HG03342 (cell line): ENCODE measurements around the gene FYN.

Experiments
- ATAC-seq: cut with Tn5 transposase; IDR thresholded peaks from one replicate; pipeline ENCODE4 v1.9.1; 2021; ENCODE audit warnings: mild to moderate bottlenecking, moderate library complexity; ENCODE audit not compliant: unreplicated experiment

FYN gene

DNA sequence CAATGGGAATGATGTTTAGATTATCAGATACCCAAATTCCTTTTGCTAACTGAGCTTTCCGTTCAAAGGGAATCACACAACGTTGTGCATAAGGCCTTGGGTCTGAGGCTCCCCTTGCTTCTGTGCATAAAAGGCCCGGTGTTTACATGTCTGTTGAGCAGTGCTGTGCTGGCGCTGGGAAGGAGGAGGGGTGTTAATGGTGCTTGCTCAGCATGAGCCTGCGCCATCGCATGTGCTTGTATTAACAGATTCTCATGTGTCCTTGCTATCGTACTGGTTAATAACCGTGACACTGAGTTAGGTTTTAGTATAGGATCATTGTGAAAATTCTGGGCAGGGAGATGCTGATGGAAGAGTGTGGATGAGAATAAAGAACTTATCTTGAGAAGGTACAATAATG is 205.3 kb downstream of the FYN start:
- no peak for ATAC-seq

DNA sequence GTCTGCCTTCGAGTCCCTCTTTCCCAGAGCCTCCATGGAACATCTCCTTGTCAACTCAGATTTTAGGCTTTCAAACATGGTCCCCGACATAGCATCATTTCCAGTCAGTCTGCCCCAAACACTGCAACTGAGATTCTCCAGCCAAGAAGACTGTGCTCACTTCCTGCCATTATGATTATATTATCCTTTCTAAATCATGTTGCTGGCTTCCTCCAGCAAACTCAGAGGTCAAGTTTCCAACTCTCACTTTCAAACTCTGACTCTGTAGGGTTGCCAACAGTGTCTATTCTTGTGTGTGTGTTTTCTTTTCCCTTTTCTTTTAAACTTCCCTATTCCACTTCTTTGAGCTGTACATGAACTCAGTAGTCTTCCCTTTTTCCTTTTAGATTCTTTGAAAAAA is 206.4 kb downstream of the FYN start:
- ATAC-seq = no peak

DNA sequence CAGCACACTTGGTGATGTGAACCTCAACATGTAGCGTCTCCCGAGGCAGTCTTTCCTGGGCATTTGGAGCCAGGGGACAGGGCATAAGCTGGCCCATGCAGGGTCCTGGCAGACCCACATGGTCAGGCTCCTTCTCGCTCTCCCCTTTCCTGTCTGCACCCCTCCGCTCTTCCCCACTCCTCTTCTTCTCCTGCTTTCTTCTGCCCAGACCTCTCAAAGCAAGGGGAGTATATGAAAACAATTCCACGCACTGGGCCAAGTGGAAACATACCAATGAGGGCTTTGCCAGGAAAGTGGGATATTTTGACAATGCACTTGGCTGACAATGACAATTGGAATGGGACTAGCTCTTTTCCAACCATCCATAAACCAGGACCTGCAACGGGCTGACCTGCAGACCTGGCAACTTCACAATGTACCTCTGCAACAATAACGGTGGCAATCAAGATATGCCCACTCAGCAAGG is 208.7 kb downstream of the FYN start:
- no peak for ATAC-seq

DNA sequence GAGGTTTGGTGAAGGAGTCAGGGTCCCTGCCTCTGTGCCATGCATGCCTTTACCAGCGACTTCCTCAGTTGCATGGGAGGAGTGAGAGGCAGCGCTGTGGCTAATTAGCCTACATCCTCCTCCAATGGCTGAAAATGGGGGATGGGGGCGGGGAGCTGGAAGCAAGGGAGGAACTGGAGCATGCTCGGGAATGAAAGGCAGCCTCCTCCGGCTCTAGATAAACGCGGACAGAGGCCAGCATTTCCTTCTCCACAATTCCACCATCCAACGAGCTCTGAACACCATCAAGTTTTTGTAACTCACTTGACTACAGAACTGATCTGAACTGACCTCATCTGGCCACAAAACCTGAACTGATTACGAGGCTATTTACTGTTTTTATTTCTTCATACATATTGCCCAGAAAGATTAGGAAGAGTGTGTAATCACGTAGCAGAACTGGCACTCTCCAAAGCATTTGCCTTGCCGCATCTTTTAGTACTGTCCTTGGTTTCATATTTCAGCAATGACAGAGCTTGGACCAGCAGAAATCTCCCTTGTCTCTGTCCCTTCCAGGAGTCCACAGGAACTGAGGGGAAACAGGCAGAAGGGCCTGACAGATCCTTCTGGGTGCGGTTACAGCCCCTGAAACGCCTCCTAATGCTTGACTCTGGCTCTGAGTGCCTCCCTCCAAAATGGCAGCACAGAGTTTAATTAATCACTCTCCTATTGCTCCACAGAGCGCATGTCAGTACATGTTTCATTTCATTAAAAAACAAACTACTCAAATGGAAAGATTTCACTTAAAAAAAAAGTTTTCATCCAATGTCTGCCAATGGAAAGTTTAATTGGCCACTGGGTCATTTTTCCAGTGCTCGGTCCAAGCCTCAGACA is 209.3 kb downstream of the FYN start:
- no peak for ATAC-seq

DNA sequence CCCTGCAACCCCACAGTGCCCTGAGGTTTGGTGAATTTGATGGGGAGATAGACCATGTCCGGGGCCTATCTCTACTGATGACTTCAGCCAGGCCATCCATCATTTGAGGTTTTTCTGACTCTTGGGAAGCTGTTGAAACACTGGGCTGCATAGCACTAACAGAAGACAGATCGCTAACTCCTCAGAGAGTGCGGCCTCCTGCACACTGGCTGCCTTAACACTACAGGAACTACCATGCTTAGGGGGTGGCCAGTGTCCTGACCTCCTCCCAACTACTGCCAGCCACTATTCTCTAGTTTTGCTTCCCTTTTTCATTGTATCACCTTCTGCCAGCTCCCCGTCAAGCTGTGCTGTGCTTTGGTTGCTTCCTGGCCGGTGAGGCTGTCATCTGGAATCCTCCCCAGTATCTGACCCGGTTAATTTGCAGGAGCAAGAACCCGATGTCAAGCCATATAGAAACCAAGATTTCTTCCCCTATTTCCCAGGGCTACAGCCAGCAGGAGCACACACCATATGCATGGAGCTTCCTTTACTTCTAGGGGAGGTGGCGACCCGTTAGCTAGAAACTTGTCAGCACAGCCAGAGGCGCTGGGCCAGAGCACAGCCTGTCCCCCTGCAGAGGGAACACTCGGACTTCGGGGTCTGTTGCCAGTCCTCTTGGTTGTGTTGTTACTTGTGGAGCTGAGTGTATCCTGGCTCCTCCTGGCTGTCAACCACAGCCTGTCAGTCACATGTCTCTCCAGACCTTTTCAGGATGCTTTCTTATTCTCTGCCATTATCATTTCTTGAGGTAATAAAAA is 210.3 kb downstream of the FYN start:
- ATAC-seq = no peak

DNA sequence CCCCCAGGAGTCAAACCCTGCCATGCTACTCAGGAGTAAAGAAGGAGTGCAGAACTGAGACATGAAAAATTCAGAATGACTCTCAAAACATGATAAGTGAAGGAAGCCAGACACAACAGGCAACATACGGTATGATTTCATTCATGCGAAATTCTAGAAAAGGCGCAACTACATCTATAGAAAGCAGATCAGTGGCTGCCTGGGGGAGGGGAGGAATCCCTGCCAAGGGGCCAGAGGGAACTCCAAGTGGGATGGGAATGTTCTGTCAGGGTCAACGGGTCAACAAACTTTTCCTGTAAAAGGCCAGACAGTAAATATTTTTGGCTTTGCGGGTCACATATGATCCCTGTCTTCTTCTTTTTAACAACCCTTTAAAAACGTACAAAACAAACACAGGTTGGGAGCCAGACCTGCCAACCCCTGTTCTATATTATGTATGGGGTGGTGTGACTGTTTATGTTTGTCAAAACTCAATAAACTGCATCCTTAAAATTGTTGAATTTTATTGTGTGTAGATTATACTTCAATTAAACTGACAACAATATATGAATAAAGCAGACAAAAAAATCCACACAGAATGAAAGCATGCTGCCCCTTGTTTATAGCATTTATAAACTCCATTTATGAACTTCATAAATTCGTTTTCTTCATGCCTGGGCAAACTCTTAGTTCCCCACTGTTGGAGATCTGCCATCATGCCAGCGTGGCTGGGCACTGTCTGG is 211.0 kb downstream of the FYN start:
- ATAC-seq = no peak

DNA sequence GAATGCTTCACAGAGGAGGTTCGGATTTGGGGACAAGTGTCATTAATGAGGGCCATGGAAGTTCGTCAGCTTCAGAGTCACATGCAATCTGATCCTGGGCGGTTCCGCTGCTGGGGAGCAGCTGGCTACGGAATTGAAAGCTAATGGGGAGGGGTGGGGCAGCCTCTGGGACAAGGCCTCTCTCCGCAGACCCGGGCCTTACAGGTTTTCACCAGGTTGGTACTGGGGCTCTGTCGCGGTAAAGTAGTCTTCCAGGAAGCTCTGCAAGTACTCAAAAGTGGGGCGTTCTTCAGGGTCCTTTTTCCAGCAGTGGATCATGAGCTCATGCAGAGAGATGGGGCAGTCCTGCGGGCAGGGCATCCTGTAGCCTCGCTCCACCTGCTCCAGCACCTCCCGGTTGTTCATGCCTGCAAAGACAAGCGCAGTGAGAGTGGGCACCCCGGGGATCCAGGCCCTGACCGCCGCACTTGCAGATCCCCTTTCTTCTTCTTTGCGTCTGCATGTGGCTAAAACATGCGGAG is 211.7 kb downstream of the FYN start:
- ATAC-seq = no peak

DNA sequence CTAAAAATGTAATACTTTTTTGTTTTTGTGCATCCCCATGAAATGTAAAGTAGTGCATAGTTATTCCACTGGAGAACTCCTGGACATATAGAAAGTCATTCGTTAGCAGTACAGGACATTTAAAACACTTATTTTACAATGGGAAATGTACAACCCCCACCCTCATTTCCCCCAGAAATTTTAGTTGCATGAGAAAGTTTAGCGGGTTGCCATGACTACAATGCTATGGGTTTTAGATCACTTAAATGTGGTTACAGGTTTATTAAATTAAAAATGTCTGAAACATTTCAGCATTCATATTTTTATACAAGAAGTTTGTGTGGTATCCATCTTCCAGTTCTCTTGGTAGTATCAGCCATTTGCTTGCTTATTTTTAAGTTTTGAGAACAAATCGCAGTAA is 212.7 kb downstream of the FYN start:
- ATAC-seq = no peak

DNA sequence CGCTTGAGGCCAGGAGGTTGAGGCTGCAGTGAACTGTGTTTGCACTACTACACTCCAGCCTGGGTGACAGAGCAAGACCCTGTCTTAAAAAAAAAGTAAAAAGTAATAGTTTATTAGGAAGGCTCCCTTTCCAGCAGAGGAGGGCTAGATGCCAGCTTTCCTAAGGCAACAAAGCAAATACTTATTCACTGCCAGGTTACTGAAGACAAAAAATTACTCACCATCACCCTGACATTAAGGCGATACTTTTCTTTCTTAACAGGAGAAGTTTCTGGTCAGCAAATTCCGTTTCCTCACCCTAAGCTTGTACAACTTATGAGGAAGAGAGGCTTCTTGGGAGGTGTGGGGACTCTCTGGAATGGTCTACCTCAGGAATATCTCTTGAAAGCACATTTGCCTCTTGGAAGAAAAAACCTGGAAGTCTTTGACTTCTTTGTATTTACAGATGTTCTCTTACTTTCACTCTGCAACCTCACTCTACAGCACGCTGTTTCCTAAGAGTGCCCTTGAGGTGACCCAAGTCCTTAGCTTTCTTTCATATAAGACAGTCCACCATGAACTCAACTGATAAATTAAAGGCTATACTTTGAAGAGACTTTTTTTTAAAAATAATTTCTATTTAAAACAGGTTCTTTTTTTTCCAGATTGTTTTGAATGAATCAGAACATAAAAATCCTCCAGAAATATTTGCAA is 214.6 kb downstream of the FYN start:
- no peak for ATAC-seq

DNA sequence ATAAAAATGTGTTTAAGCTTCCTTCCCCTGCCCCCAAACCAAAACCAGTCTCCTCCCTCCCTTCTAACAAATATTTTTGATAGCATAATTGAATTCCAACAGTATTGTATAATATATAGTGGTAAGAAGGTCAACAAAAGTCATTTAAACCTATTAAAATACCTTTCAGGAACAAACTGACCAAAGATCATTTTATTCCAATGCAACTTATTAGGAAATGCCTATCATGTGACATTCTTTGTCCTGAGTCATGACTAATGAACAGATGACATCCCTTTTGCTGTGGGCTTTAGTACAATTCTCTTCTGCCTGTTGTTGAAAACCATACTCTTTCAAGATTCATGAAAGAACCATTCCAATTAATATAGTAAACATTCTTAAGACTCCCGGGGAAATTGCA is 216.1 kb downstream of the FYN start:
- ATAC-seq = no peak

DNA sequence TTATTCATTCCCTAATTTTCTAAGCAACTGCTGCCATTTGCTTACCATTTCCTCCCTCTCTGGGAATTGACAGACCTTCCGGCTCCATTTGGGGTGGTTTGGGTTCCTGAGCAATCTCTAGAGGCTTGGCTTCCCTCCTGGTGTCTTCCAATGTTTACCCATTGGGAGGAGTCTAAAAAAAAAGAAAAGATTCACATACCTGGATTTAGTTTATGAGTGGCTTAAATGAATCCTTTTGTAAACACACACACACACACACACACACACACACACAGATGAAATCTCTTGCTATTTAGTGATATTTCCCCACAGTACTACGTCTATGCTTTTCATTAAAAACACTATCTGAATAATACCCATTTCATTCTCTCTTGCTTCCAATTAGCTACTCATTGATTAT is 219.3 kb downstream of the FYN start:
- no peak for ATAC-seq

DNA sequence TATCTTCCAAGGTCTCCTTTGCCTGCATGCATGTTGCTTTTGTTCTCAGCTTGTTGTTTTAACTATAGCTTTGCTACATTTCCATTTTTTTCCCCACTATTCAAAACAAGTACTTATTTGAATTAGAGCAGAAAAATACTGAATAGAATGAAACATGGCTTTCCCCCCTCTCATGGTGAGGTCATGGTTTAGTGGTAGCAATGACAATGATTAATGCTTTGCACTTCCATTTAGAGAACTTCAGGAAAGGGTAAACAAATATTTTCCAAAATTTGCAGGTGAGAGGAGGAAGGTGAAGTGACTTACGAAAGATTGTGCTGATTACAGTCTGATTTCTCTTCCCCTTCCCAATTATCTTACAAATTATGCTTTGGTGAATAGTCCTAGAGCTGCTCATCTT is 219.8 kb downstream of the FYN start:
- ATAC-seq = no peak

DNA sequence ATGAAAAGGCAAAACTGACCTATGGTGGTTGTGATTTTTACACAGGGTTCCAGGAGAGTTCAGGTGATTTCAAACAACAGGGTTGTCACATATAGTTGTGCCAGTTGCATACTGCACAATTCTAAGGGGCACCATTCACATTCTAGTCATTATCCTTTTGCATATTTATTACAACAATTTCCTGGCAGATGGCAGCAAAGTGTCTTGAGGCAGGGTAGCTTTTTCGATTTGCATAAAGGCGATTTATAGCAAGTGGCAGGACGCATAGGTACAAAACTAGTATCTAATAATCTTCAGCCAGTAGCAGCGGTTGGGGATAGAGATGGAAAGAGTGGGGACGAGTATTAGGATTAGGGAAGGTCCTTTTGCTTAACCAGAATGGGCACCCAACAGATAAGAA is 221.1 kb downstream of the FYN start:
- no peak for ATAC-seq

DNA sequence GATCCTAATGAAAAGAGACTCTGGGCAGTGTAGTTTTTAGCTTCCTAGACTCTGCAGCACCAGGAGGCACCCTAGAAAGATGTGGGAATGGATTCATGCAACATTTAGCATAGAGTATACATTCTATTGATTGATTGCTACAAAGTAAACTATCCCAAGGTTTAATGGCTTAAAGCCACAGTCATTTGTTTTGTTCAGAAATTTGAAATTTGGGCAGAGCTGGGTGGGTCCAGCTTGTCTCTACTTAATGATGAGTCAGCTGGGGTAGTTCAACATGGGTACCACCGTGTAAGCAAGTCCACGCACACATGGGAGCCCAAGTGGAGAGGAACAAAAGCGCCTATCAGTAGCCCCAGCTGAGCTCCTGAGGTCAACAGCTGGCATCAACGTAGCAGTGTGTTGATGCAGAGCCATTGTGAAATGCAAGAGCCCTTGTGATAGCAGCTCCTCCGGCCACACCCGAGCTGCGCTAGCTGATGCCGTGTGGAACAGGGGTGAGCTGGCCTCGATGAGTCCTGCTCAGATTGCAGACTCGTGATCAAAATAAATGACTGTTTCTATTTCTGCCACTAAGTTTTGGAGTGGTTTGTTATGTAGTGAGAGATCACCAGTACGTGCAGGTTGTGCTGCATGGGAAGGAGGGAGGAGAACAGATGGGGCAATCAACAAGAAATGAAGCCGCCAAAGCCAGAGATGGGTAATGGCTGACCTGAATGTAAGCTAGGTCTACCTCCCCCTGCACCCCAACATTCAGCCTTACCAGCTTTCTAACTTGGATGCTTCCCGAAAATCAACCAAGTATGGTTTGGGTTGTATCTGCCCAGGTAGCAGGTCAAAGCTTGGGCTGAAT is 221.8 kb downstream of the FYN start:
- no peak for ATAC-seq

DNA sequence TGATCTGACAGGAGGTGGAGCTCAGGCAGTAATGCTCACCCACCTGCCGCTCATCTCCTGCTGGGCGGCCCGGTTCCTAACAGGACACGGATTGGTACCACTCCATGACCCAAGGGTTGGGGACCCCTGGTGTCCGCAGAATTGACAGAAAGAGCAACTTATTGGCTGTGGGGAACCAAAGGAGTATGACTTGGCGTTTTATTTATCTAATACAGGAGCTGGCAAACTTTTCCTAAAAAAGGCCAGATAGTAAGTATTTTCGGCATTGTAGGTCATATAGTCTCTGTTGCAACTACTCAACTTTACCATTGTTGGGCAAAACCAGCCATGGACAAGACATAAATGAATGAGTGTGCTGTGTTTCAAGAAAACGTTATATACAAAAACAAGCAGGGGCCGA is 223.2 kb downstream of the FYN start:
- no peak for ATAC-seq

DNA sequence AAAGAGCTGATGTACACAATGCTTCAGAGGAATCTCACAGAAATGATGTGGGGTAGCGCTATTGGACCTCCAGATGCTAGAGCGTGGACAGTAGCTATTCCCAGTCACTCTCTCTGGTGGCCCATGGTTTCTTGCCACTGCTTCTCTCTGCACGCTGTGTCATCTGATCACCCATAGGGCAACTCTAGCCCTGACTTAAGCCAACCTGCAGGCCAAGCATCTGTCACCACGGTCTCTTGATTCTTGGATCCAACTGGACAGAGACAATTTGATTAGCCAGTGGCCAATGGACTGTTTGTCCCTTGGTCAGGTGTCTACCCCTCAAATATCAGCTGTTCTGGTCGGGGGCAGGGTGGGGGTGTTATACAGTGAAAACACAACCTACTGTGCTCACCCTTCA is 225.2 kb downstream of the FYN start:
- ATAC-seq = no peak

DNA sequence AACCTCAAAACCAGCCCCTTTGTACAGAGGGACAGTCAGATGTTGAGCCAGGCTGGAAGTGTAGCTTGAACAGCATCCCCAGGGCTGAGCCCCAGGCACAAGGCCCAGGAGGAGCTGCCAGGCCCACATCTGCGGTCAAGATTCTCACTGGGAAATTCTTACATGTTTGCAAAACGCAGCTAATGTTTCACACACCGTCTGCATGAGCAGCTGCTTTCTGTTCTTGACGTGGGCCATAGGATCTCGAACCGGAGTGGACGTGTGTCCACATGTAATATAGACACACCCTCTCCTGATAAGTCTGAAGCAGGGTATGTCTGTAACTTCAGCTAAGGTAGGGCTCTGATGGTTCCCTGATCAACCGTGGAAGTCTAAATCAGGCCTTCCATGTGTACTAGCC is 226.3 kb downstream of the FYN start:
- no peak for ATAC-seq

DNA sequence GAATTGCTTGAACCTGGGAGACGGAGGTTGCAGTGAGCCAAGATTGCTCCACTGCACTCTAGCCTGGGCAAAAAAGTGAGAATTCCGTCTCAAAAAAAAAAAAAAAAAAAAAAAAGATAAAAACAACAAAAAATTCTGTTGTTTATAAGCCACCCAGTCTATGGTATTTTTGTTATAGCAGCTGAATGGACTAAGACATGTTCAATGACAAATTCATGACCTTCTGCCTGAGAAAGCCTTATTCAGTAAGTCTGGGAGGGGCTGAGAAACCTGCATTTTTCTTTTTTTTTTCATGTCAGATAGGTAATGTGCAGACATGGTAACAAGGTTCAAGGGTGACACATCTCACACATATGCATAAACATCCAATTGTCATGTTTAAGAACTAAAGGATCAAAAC is 227.2 kb downstream of the FYN start:
- ATAC-seq = no peak

DNA sequence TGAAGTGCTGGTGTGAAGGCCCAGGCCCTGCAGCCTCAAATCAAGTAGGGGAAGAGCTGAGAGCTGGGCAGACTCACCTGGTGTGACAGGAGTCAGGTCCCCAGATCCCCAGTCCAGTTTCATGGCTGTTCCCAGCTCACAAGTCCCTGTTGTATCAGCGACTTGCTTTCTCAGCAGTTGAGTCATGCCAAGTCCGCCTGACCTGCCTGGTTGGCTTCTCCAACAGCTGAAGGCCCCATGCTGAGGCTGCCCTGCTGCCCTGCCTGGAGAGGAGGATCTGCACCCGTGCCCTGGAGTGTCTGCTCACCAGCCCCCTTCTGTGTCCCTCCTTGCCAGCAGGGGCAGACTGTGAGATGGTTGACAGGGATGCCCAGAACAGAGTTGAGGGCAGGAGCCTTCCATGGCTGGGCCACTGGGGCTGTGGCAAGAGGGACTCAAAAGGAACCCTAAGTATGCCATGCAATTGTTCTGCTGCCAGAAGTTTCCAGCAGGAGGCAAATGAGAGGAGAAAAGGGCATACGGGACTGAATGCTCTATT is 228.3 kb downstream of the FYN start:
- ATAC-seq = no peak
